ENCODE measurements around the gene PDXK. TPM values are rescaled to one million over a fixed set of nuclear protein-coding genes. Genes with fewer than 3 reads are reported as not detected.

PDXK gene
- total and polyA plus RNA-seq, 2 of the 8 experiments (the other 6 are each of a cell fraction or from before 2014, with no cell fraction given), result 78.0 to 112 TPM

GRCh38 chr21:43761886-43762285 is 43.0 kb downstream of the PDXK start (continued):
- TF ChIP-seq SIRT6 (IDR thresholded peaks at IDR 0.05; ENCODE audit: low read length), result no peak
- no peak for TF ChIP-seq TEAD4 (IDR thresholded peaks at IDR 0.05; ENCODE audit: low read depth, low read length)
- no peak for TF ChIP-seq RXRA (IDR thresholded peaks at IDR 0.05; ENCODE audit: insufficient read depth, low read depth, low read length)

All from H1 (cell line).